OCI-LY3 (cell line): ENCODE data around the gene IRF2BP2.

ENCODE experiments used
- EZH2phosphoT487 ChIP-seq: fragments of 200-600 bp; shearing (Covaris generic); IDR thresholded peaks from 2 replicates; pipeline ENCODE4 v1.6.1; 2018; ENCODE audit warnings: antibody characterized with exemption, mixed run types, low read depth
- TF ChIP-seq, protein P1 (sequence below): fragments of 200-600, 300-600 bp; sonication (generic); IDR thresholded peaks from 2 replicates; pipeline ENCODE4 v1.5.1; 2014; ENCODE audit warnings: antibody characterized with exemption, low read length, low read depth

- TF ChIP-seq, protein P1, sequence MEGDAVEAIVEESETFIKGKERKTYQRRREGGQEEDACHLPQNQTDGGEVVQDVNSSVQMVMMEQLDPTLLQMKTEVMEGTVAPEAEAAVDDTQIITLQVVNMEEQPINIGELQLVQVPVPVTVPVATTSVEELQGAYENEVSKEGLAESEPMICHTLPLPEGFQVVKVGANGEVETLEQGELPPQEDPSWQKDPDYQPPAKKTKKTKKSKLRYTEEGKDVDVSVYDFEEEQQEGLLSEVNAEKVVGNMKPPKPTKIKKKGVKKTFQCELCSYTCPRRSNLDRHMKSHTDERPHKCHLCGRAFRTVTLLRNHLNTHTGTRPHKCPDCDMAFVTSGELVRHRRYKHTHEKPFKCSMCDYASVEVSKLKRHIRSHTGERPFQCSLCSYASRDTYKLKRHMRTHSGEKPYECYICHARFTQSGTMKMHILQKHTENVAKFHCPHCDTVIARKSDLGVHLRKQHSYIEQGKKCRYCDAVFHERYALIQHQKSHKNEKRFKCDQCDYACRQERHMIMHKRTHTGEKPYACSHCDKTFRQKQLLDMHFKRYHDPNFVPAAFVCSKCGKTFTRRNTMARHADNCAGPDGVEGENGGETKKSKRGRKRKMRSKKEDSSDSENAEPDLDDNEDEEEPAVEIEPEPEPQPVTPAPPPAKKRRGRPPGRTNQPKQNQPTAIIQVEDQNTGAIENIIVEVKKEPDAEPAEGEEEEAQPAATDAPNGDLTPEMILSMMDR, result no peak
- TF ChIP-seq EZH2phosphoT487, result no peak
These were observed 3.3 kb upstream of the IRF2BP2 start for GRCh38 chr1:234613128-234613875.
